ENCODE measurements around the gene KLF18. TPM values are rescaled to one million over a fixed set of nuclear protein-coding genes. Genes with fewer than 3 reads are reported as not detected.

Gene KLF18
- total RNA-seq, 1 experiment from 2014 or later: 0.09 TPM

DNA sequence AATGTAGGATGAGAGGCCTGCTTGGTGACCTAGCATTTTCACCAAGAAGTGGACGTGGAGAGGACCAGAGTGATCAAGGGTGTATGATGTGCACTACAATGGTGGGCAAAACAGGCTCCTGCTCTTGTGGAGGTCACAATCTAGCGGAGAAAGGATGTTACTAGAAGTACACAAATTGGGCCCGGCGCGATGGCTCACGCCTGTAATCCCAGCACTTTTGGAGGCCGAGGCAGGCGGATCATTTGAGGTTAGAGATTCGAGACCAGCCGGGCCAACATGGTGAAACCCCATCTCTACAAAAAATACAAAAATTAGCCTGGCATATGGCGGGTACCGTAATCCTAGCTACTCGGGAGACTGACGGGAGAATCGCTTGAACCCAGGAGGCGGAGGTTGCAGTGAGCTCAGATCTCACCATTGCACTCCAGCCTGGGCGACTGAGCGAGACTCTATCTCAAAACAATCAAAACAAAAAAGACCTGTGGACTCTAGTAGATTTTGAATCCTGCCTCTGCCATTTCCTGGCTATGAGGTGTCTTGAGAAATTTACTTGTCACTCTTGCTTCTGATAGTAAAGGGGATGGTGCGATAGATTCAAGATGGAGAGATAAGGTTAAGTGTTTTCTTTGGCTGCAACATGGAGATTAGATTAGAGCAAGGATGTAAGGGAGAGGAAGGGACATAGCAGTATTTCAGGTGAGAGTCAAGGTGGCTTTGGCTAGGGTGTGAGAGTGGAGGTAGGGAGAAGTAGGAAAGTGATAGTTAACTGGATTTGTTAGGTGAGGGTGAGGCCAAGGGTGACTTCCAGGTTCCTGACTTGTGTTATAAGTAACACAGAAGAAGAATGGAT is 7.1 kb downstream of the KLF18 start:
- no peak for TF ChIP-seq IRF2 (CRISPR knock-in tag; IDR thresholded peaks at IDR 0.05; ENCODE audit: borderline replicate concordance, low read depth)
- no peak for TF ChIP-seq CBFB (CRISPR knock-in tag; IDR thresholded peaks at IDR 0.05; ENCODE audit: low read depth)
- TF ChIP-seq, protein P1, sequence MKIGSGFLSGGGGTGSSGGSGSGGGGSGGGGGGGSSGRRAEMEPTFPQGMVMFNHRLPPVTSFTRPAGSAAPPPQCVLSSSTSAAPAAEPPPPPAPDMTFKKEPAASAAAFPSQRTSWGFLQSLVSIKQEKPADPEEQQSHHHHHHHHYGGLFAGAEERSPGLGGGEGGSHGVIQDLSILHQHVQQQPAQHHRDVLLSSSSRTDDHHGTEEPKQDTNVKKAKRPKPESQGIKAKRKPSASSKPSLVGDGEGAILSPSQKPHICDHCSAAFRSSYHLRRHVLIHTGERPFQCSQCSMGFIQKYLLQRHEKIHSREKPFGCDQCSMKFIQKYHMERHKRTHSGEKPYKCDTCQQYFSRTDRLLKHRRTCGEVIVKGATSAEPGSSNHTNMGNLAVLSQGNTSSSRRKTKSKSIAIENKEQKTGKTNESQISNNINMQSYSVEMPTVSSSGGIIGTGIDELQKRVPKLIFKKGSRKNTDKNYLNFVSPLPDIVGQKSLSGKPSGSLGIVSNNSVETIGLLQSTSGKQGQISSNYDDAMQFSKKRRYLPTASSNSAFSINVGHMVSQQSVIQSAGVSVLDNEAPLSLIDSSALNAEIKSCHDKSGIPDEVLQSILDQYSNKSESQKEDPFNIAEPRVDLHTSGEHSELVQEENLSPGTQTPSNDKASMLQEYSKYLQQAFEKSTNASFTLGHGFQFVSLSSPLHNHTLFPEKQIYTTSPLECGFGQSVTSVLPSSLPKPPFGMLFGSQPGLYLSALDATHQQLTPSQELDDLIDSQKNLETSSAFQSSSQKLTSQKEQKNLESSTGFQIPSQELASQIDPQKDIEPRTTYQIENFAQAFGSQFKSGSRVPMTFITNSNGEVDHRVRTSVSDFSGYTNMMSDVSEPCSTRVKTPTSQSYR (CRISPR knock-in tag; IDR thresholded peaks at IDR 0.05): no peak
- TF ChIP-seq ZNF263 (CRISPR knock-in tag; IDR thresholded peaks at IDR 0.05; ENCODE audit: low read depth): no peak
- TF ChIP-seq ELF4 (CRISPR knock-in tag; IDR thresholded peaks at IDR 0.05; ENCODE audit: low read depth): no peak
- DNase-seq (ENCODE audit: low spot score) (no peak), ATAC-seq (no peak)
- Mint-ChIP-seq H3K4me3 (no peak overlapping the region), H3K36me3 (no peaks in the 10 kb centered on the region), H3K4me1 (no peaks in the 10 kb centered on the region), H3K27me3 (ENCODE audit: low read depth) (peaks cover 22% of the 10 kb centered on the region), H3K27ac (no peak overlapping the region), H3K9me3 (no peaks in the 10 kb centered on the region)
- ChIA-PET CTCF (no interaction called here), POLR2A (no interaction called here)

DNA sequence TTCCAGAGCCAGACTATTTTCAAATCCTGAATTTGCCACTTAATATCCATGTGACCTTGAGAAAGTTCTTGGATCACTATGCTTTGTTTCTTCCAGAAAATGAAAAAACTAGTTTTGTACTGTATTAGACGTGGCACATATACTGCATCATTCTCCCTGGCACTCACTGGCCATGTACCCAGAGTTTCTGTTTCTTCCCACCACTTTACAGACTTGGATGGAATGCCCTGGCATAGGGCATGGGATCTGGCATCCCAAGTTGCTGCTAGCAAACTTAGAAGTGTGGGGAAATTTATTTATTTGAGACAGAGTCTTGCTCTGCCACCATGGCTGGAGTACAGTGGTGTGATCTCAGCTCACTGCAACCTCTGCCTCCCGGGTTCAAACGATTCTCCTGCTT is 10.0 kb downstream of the KLF18 start:
- DNase-seq (ENCODE audit: low spot score) (no peak), ATAC-seq (no peak)
- TF ChIP-seq, protein P2, sequence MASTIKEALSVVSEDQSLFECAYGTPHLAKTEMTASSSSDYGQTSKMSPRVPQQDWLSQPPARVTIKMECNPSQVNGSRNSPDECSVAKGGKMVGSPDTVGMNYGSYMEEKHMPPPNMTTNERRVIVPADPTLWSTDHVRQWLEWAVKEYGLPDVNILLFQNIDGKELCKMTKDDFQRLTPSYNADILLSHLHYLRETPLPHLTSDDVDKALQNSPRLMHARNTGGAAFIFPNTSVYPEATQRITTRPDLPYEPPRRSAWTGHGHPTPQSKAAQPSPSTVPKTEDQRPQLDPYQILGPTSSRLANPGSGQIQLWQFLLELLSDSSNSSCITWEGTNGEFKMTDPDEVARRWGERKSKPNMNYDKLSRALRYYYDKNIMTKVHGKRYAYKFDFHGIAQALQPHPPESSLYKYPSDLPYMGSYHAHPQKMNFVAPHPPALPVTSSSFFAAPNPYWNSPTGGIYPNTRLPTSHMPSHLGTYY (CRISPR knock-in tag; IDR thresholded peaks at IDR 0.05): no peak
- TF ChIP-seq CBFB (CRISPR knock-in tag; IDR thresholded peaks at IDR 0.05; ENCODE audit: low read depth): no peak
- TF ChIP-seq ESRRA (CRISPR knock-in tag; IDR thresholded peaks at IDR 0.05; ENCODE audit: borderline replicate concordance): no peak
- no peak for TF ChIP-seq SMAD3 (CRISPR knock-in tag; IDR thresholded peaks at IDR 0.05; ENCODE audit: borderline replicate concordance)
- no peak for TF ChIP-seq ELF4 (CRISPR knock-in tag; IDR thresholded peaks at IDR 0.05; ENCODE audit: low read depth)
- TF ChIP-seq ZBTB21 (CRISPR knock-in tag; IDR thresholded peaks at IDR 0.05; ENCODE audit: borderline replicate concordance): no peak
- TF ChIP-seq, protein P3, sequence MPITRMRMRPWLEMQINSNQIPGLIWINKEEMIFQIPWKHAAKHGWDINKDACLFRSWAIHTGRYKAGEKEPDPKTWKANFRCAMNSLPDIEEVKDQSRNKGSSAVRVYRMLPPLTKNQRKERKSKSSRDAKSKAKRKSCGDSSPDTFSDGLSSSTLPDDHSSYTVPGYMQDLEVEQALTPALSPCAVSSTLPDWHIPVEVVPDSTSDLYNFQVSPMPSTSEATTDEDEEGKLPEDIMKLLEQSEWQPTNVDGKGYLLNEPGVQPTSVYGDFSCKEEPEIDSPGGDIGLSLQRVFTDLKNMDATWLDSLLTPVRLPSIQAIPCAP (CRISPR knock-in tag; IDR thresholded peaks at IDR 0.05): no peak
- TF ChIP-seq NFATC4 (CRISPR knock-in tag; IDR thresholded peaks at IDR 0.05): no peak
- H3K27me3 Mint-ChIP-seq (ENCODE audit: low read depth): peaks cover 22% of the 10 kb centered on the region
- POLR2A ChIA-PET: no interaction called here
- H3K4me3 Mint-ChIP-seq: no peak overlapping the region
- H3K4me1 Mint-ChIP-seq: no peaks in the 10 kb centered on the region
- CTCF ChIA-PET: no interaction called here
- H3K27ac Mint-ChIP-seq: no peak overlapping the region
- no peaks in the 10 kb centered on the region for H3K9me3 Mint-ChIP-seq
- no peaks in the 10 kb centered on the region for H3K36me3 Mint-ChIP-seq

DNA sequence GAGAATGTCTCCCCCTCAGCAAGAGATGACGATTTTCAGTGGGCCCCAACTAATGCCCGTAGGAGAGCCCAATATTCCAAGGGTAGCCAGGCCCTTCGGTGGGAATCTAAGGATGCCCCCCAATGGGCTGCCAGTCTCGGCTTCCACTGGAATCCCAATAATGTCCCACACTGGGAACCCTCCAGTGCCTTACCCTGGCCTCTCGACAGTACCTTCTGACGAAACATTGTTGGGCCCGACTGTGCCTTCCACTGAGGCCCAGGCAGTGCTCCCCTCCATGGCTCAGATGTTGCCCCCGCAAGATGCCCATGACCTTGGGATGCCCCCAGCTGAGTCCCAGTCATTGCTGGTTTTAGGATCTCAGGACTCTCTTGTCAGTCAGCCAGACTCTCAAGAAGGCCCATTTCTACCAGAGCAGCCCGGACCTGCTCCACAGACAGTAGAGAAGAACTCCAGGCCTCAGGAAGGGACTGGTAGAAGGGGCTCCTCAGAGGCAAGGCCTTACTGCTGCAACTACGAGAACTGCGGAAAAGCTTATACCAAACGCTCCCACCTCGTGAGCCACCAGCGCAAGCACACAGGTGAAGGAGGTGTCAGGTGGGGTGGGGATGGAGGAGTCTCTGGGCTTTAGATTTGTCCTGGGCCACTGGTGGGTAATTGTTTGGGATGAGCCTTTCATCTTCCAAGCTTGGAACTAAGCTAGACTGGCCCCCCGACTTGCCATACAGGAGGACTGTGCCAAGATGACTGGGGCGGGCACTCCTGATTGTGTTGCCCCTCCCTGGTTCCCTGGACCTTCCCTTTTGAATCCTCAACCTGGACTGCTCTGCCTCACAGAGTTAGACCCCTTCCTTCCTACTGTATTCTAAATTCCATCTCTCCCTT is 11.6 kb downstream of the KLF18 start:
- no peak for DNase-seq (ENCODE audit: low spot score)
- ATAC-seq: no peak
- TF ChIP-seq GTF2I (CRISPR knock-in tag; conservative IDR thresholded peaks at IDR 0.05) (no peak), ZNF138 (CRISPR knock-in tag; conservative IDR thresholded peaks at IDR 0.05) (no peak), TCF7 (CRISPR knock-in tag; IDR thresholded peaks at IDR 0.05; ENCODE audit: low read depth) (no peak), EMX1 (CRISPR knock-in tag; IDR thresholded peaks at IDR 0.05) (no peak), ATF1 (CRISPR knock-in tag; IDR thresholded peaks at IDR 0.05) (no peak)
- TF ChIP-seq, protein P4, sequence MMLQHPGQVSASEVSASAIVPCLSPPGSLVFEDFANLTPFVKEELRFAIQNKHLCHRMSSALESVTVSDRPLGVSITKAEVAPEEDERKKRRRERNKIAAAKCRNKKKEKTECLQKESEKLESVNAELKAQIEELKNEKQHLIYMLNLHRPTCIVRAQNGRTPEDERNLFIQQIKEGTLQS (CRISPR knock-in tag; conservative IDR thresholded peaks at IDR 0.05): no peak
- TF ChIP-seq, protein P5, sequence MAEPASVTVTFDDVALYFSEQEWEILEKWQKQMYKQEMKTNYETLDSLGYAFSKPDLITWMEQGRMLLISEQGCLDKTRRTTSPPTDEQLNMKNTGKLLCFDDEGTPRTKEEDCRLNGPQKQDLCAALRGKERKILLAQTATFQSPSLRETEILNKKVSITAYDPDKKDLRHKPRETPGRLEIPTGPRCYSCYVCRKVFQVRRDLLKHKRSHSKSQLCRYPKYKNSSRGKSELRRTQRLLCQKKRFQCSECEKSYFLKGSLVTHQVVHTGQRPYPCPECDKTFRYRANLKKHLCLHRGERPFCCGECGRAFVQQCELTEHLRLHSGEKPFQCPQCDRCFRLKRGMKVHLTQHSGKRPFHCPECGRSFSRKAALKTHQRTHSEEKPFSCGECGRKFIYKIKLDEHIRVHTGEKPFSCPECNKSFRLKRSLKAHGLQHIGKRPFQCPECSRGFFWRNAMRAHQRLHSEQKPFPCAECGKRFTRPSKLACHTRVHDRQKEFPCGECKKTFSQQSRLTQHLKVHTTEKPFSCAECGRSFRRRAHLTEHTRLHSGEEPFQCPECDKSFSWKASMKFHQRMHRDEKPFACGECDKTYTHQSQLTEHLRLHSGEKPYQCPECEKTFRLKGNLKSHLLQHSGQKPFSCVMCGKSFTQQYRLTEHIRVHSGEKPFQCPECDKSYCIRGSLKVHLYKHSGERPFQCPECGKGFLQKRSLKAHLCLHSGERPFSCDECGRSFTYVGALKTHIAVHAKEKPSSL (CRISPR knock-in tag; conservative IDR thresholded peaks at IDR 0.05): no peak
- TF ChIP-seq, protein P6, sequence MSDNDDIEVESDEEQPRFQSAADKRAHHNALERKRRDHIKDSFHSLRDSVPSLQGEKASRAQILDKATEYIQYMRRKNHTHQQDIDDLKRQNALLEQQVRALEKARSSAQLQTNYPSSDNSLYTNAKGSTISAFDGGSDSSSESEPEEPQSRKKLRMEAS (CRISPR knock-in tag; IDR thresholded peaks at IDR 0.05): no peak
- TF ChIP-seq, protein P7, sequence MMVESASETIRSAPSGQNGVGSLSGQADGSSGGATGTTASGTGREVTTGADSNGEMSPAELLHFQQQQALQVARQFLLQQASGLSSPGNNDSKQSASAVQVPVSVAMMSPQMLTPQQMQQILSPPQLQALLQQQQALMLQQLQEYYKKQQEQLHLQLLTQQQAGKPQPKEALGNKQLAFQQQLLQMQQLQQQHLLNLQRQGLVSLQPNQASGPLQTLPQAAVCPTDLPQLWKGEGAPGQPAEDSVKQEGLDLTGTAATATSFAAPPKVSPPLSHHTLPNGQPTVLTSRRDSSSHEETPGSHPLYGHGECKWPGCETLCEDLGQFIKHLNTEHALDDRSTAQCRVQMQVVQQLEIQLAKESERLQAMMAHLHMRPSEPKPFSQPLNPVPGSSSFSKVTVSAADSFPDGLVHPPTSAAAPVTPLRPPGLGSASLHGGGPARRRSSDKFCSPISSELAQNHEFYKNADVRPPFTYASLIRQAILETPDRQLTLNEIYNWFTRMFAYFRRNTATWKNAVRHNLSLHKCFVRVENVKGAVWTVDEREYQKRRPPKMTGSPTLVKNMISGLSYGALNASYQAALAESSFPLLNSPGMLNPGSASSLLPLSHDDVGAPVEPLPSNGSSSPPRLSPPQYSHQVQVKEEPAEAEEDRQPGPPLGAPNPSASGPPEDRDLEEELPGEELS (CRISPR knock-in tag; IDR thresholded peaks at IDR 0.05): no peak
- Mint-ChIP-seq H3K4me3 (no peak overlapping the region), H3K9me3 (no peaks in the 10 kb centered on the region), H3K27me3 (ENCODE audit: low read depth) (peaks cover 22% of the 10 kb centered on the region), H3K4me1 (no peaks in the 10 kb centered on the region), H3K27ac (no peak overlapping the region), H3K36me3 (no peaks in the 10 kb centered on the region)
- ChIA-PET POLR2A (no interaction called here), CTCF (no interaction called here)

Data from WTC11 (cell line).